ENCODE data around the gene MGLL.

DNA sequence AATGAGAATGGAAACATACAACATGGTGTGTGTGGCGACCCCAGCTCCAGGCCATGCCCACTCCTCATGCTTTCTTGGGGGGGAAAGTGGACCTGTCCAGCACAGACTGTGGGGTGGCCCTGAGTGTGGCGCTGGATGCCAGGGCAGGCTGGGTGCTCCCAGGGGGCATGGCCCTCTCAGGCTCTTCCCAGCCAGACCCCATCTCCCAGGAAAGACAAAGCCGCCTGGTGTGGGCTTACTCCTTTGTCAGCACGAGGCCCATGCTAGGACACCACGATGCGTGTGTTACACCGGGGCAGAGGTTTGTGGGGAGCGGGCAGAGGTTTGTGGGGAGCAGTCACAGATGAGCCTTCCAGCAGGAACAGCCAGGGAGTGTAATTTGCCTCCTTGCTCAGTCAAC lies 81.1 kb downstream of the MGLL start:
- TF ChIP-seq, protein P1, sequence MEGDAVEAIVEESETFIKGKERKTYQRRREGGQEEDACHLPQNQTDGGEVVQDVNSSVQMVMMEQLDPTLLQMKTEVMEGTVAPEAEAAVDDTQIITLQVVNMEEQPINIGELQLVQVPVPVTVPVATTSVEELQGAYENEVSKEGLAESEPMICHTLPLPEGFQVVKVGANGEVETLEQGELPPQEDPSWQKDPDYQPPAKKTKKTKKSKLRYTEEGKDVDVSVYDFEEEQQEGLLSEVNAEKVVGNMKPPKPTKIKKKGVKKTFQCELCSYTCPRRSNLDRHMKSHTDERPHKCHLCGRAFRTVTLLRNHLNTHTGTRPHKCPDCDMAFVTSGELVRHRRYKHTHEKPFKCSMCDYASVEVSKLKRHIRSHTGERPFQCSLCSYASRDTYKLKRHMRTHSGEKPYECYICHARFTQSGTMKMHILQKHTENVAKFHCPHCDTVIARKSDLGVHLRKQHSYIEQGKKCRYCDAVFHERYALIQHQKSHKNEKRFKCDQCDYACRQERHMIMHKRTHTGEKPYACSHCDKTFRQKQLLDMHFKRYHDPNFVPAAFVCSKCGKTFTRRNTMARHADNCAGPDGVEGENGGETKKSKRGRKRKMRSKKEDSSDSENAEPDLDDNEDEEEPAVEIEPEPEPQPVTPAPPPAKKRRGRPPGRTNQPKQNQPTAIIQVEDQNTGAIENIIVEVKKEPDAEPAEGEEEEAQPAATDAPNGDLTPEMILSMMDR (IDR thresholded peaks at IDR 0.05): no peak
- TF ChIP-seq POLR2A (IDR thresholded peaks at IDR 0.05): no peak
